Small intestine (tissue), 7 donors: ENCODE measurements around the gene ZNF750. TPM values are rescaled to one million over a fixed set of nuclear protein-coding genes. Genes with fewer than 3 reads are reported as not detected.

Experiments used
- DNase-seq, 2 donors: peaks; one replicate each; pipeline versions ENCODE4 v3.0.0 to v3.0.0-alpha.2; 2013
- FAIRE-seq: peaks from 2 replicates; lab custom pipeline; 2012; peaks lifted over from hg19 to GRCh38; lab: Jason Lieb, UNC
- H3K27ac ChIP-seq, 3 donors: one replicate each; pipeline ENCODE4 v1.5.1; 2013; ENCODE audit warnings: low read length in 2 of 3, mild to moderate bottlenecking in 2 of 3, control low read depth in 1 of 3, inconsistent platforms in 1 of 3, low read depth in 1 of 3, moderate library complexity in 1 of 3
- H3K27me3 ChIP-seq, 3 donors: one replicate each; pipeline ENCODE4 v1.6.1; 2013; ENCODE audit warnings: low read length in 3 of 3, inconsistent platforms in 1 of 3; ENCODE audit not compliant: control insufficient read depth in 3 of 3, insufficient read depth in 3 of 3
- H3K36me3 ChIP-seq, 3 donors: one replicate each; pipeline ENCODE4 v1.6.1; 2013; ENCODE audit warnings: low read length in 3 of 3, inconsistent platforms in 1 of 3, low read depth in 1 of 3, mild to moderate bottlenecking in 1 of 3, moderate library complexity in 1 of 3; ENCODE audit not compliant: control insufficient read depth in 3 of 3, insufficient read depth in 2 of 3
- H3K4me1 ChIP-seq, 3 donors: one replicate each; pipeline ENCODE4 v1.6.1; 2013; ENCODE audit warnings: low read length in 2 of 3, inconsistent platforms in 1 of 3, low read depth in 1 of 3, mild to moderate bottlenecking in 1 of 3, moderate library complexity in 1 of 3; ENCODE audit not compliant: control insufficient read depth in 3 of 3, insufficient read depth in 2 of 3
- H3K4me3 ChIP-seq, 3 donors: one replicate each; pipeline ENCODE4 v1.5.1; 2013; ENCODE audit warnings: low read length in 3 of 3, control low read depth in 1 of 3, inconsistent platforms in 1 of 3, low read depth in 1 of 3, mild to moderate bottlenecking in 1 of 3, moderate library complexity in 1 of 3
- H3K9me3 ChIP-seq, 2 donors: one replicate each; pipeline ENCODE4 v1.6.1; 2013; ENCODE audit warnings: low read depth in 1 of 2, low read length in 1 of 2; ENCODE audit not compliant: control insufficient read depth in 2 of 2, insufficient read depth in 1 of 2
- WGBS, 3 donors: extraction: QIAGEN DNeasy Blood & Tissue Kit; methylation state at CpG; one replicate each; pipeline ENCODE4 v1.1.7; 2013; 5-methylcytosine and 5-hydroxymethylcytosine counted together
- polyA plus RNA-seq, 4 donors: library from polyadenylated mRNA; stranded (reverse) in 3 of 4; unstranded in 1 of 4; fragments of 200-250 nt in 3 of 4; fragments of 120-200 nt in 1 of 4; gene quantifications; one replicate each; pipeline versions ENCODE4 v1.2.1 to v1.2.3, GENCODE V29; 2013
- donor health status: healthy with polysubstance abuse.
- donor health status: control.
- donor health status: control.
- donor health status: Bipolar disorder and iron deficiency.
- donor health status: healthy.

ZNF750 gene
- polyA plus RNA-seq, 4 donors: 0.04 to 0.27 (median 0.10) TPM; not detected in 1

- no peaks in the 10 kb centered on the region for H3K27me3 ChIP-seq
- WGBS, 3 donors: 95% methylated on average over 29 of the region's 29 CpGs
- H3K4me3 ChIP-seq: no peak overlapping the region
- H3K27ac ChIP-seq: peak overlapping the region in 1 of 3 donors; percentile 1
- peaks cover 0 to 67% (median 0%) of the 10 kb centered on the region in 3 donors for H3K36me3 ChIP-seq
- H3K4me1 ChIP-seq: peaks cover 0 to under 1% (median 0%) of the 10 kb centered on the region in 3 donors
- H3K9me3 ChIP-seq: no peaks in the 10 kb centered on the region
- FAIRE-seq (no peak), DNase-seq (no peak)
Observed at GRCh38 chr17:82831041-82831817, 8.6 kb downstream of the ZNF750 start.

GRCh38 chr17:82830249-82830661 lies 9.6 kb downstream of the ZNF750 start:
- H3K4me1 ChIP-seq: no peaks in the 10 kb centered on the region
- H3K27ac ChIP-seq: no peak overlapping the region
- 64 to 93% (median 83%) methylated on average over 22 of the region's 22 CpGs for WGBS, 3 donors
- no peaks in the 10 kb centered on the region for H3K9me3 ChIP-seq
- DNase-seq (peak in 1 of 2 donors; percentile 34), FAIRE-seq (no peak)
- no peak overlapping the region for H3K4me3 ChIP-seq
- peaks cover 0 to 62% (median 0%) of the 10 kb centered on the region in 3 donors for H3K36me3 ChIP-seq
- no peaks in the 10 kb centered on the region for H3K27me3 ChIP-seq

DNA sequence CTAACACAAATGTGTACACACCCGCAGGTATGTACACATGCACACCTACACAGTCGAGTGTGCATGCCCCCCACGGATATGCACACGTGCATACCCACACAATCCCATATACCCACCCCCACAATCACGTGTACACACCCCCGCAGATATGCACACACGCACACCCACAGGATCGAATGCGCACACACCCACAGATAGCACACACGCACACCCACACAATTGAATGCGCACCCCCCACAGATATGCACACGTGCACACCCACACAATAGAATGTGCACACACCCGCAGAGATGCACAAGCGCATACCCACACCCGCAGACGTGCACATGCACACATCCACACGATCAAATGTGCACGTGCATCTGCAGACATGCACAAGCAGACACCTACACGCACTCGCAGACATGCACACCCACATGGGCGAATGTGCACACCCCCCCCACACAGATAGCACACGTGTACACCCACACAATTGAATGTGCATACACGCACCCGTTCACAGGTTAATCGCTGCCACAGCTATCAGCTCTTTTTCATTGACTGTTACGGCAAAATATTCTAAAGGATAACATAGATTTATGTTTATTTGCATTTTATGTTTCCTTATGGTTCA lies 10.8 kb downstream of the ZNF750 start:
- Histone ChIP-seq H3K36me3 (peaks cover 0 to 63% (median 0%) of the 10 kb centered on the region in 3 donors), H3K27me3 (no peaks in the 10 kb centered on the region), H3K4me3 (no peak overlapping the region), H3K9me3 (no peaks in the 10 kb centered on the region), H3K27ac (no peak overlapping the region), H3K4me1 (no peaks in the 10 kb centered on the region)
- no peak for DNase-seq
- FAIRE-seq: no peak
- whole genome bisulfite sequencing, 3 donors: 96 to 98% (median 98%) methylated on average over 26 of the region's 26 CpGs

DNA sequence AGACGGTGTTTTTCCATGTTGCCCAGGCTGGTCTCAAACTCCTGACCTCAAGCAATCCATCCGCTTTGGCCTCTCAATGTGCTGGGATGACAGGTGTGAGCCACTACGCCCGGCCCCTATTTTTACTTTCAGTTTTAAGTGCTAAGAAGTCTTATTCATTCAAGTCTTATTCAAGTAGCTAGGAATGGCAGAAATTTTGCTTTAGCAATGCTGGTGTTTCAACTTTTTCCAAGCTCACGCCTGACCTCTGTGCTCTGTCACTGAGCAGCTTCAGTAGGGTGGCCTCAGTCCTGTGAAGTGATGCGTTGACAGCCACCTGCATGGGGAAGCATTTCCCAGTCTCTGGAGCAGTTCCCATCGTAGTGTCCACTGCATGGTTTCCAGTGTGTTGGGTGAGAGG lies 12.9 kb downstream of the ZNF750 start:
- no peaks in the 10 kb centered on the region for H3K27me3 ChIP-seq
- DNase-seq: no peak
- FAIRE-seq: no peak
- no peak overlapping the region for H3K4me3 ChIP-seq
- 90 to 91% (median 91%) methylated on average over 7 of the region's 7 CpGs for WGBS, 3 donors
- H3K9me3 ChIP-seq: peaks cover 0 to 5% of the 10 kb centered on the region in 2 donors
- no peak overlapping the region for H3K27ac ChIP-seq
- H3K36me3 ChIP-seq: peaks cover 0 to 51% (median 0%) of the 10 kb centered on the region in 3 donors
- H3K4me1 ChIP-seq: no peaks in the 10 kb centered on the region

GRCh38 chr17:82826211-82826610 lies 13.6 kb downstream of the ZNF750 start:
- Histone ChIP-seq H3K36me3 (peaks cover 0 to 48% (median 0%) of the 10 kb centered on the region in 3 donors), H3K4me1 (no peaks in the 10 kb centered on the region), H3K4me3 (no peak overlapping the region), H3K9me3 (peaks cover 0 to 11% of the 10 kb centered on the region in 2 donors), H3K27ac (no peak overlapping the region), H3K27me3 (no peaks in the 10 kb centered on the region)
- FAIRE-seq (no peak), DNase-seq (no peak)

GRCh38 chr17:82825540-82826124 lies 14.2 kb downstream of the ZNF750 start:
- Histone ChIP-seq H3K36me3 (peaks cover 0 to 48% (median 0%) of the 10 kb centered on the region in 3 donors), H3K27me3 (no peaks in the 10 kb centered on the region), H3K4me3 (no peak overlapping the region), H3K9me3 (peaks cover 0 to 17% of the 10 kb centered on the region in 2 donors), H3K27ac (no peak overlapping the region), H3K4me1 (no peaks in the 10 kb centered on the region)
- no peak for DNase-seq
- FAIRE-seq: no peak
- 97 to 99% (median 98%) methylated on average over 8 of the region's 8 CpGs for WGBS, 3 donors

- Histone ChIP-seq H3K27ac (no peak overlapping the region), H3K27me3 (no peaks in the 10 kb centered on the region), H3K4me3 (no peak overlapping the region), H3K4me1 (no peaks in the 10 kb centered on the region), H3K9me3 (peaks cover 0 to 36% of the 10 kb centered on the region in 2 donors), H3K36me3 (peaks cover 0 to 53% (median 2%) of the 10 kb centered on the region in 3 donors)
- DNase-seq: no peak
- WGBS, 3 donors: 82 to 94% (median 89%) methylated on average over 5 of the region's 5 CpGs
- no peak for FAIRE-seq
Observed at GRCh38 chr17:82823004-82823403, 16.8 kb downstream of the ZNF750 start.

DNA sequence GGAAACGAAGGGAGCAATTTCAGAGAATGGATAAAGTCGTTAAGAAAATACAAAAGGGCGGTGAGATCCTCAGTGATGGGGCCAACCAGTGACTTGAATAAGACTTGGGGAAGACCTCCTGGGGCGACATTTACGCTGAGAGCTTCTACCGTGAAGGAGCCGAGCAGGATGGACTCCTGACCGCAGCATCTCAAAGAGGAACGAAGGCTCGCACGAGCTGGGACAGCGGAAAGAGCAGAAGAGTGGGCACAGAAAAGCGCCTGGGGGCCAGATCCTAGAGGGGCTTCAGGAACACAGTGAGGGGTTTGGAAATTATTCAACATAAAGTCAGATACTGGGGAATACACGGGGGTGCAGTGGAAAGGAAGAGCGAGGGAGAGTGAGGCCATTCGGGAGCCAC lies 17.5 kb downstream of the ZNF750 start:
- Histone ChIP-seq H3K4me3 (no peak overlapping the region), H3K27ac (no peak overlapping the region), H3K36me3 (peaks cover 0 to 53% (median 2%) of the 10 kb centered on the region in 3 donors), H3K9me3 (peaks cover 0 to 38% of the 10 kb centered on the region in 2 donors), H3K27me3 (no peaks in the 10 kb centered on the region), H3K4me1 (no peaks in the 10 kb centered on the region)
- FAIRE-seq: no peak
- 93 to 94% (median 94%) methylated on average over 16 of the region's 16 CpGs for WGBS, 3 donors
- DNase-seq: no peak
